GM12878 (cell line): Measurements from ENCODE around the gene ANKRD65. TPM values are rescaled to one million over a fixed set of nuclear protein-coding genes. Genes with fewer than 3 reads are reported as not detected.

Source experiments
- CBFB ChIP-seq: IDR thresholded peaks from 2 replicates; pipeline ENCODE4 v1.6.1; 2016; ENCODE audit warnings: antibody characterized with exemption, low read depth
- E2F8 ChIP-seq: fragments of 450-650 bp; IDR thresholded peaks from 2 replicates; pipeline ENCODE4 v1.6.1; 2018; ENCODE audit warnings: mild to moderate bottlenecking, low read depth, moderate library complexity; ENCODE audit not compliant: partially characterized antibody
- ELK1 ChIP-seq: IDR thresholded peaks from 2 replicates; pipeline ENCODE4 v1.6.1; 2012; ENCODE audit warnings: low read depth, low read length, improper control_type of control experiment
- NKRF ChIP-seq: fragments of 450-650 bp; conservative IDR thresholded peaks from 2 replicates; pipeline ENCODE4 v1.6.1; 2017; ENCODE audit warnings: mild to moderate bottlenecking, moderate library complexity
- NR2C1 ChIP-seq: fragments of 450-650 bp; IDR thresholded peaks from 2 replicates; pipeline ENCODE4 v1.6.1; 2017; ENCODE audit warnings: antibody characterized with exemption, mild to moderate bottlenecking, moderate library complexity
- SREBF2 ChIP-seq: IDR thresholded peaks from 2 replicates; pipeline ENCODE4 v1.6.1; 2012; ENCODE audit warnings: mild to moderate bottlenecking, low read length
- SRF ChIP-seq, 2 experiments: IDR thresholded peaks; 2 replicates each; pipeline ENCODE4 v1.6.1; 2011; ENCODE audit warnings: low read depth in 2 of 2, low read length in 2 of 2, mild to moderate bottlenecking in 1 of 2, moderate library complexity in 1 of 2
- SUPT20H ChIP-seq: IDR thresholded peaks from 2 replicates; pipeline ENCODE4 v1.6.1; 2011; ENCODE audit warnings: low read depth, mild to moderate bottlenecking, low read length, moderate library complexity, borderline replicate concordance; ENCODE audit not compliant: control insufficient read depth
- ZNF274 ChIP-seq: IDR thresholded peaks from one replicate; pipeline ENCODE4 v1.8.0; 2011; ENCODE audit not compliant: insufficient read length, insufficient read depth
- polyA plus RNA-seq, 11 experiments: library from polyadenylated mRNA; depleted of rRNA in 4 of 11; unstranded in 6 of 11; stranded (reverse) in 5 of 11; fragments of >200 nt; fragmentation: Nextera tagmentation in 4 of 11; fragmentation: Illumina TruSeq in 1 of 11; extraction: Ambion mirVana in 4 of 11; extraction: Trizol in 1 of 11; gene quantifications; 1 replicate in 1 of 11; 2 replicates in 10 of 11; pipeline versions ENCODE4 v1.2.1 to v1.2.3, GENCODE V29; 2011 to 2016; ENCODE audit warnings: inconsistent platforms in 2 of 11, missing spikeins in 2 of 11, low read depth in 1 of 11
- total RNA-seq, 4 experiments: library from RNA; depleted of rRNA in 3 of 4; stranded (reverse); fragments of >200 nt in 3 of 4; fragmentation: Illumina TruSeq in 1 of 4; extraction: Trizol in 1 of 4; gene quantifications; 2 replicates each; pipeline versions ENCODE4 v1.2.1 to v1.2.3, GENCODE V29; 2013 to 2021

Gene ANKRD65
- total and polyA plus RNA-seq, 10 of the 15 experiments (the other 5 are each of a cell fraction or from before 2014, with no cell fraction given) = 0.05 to 2.8 (median 0.37) TPM

DNA sequence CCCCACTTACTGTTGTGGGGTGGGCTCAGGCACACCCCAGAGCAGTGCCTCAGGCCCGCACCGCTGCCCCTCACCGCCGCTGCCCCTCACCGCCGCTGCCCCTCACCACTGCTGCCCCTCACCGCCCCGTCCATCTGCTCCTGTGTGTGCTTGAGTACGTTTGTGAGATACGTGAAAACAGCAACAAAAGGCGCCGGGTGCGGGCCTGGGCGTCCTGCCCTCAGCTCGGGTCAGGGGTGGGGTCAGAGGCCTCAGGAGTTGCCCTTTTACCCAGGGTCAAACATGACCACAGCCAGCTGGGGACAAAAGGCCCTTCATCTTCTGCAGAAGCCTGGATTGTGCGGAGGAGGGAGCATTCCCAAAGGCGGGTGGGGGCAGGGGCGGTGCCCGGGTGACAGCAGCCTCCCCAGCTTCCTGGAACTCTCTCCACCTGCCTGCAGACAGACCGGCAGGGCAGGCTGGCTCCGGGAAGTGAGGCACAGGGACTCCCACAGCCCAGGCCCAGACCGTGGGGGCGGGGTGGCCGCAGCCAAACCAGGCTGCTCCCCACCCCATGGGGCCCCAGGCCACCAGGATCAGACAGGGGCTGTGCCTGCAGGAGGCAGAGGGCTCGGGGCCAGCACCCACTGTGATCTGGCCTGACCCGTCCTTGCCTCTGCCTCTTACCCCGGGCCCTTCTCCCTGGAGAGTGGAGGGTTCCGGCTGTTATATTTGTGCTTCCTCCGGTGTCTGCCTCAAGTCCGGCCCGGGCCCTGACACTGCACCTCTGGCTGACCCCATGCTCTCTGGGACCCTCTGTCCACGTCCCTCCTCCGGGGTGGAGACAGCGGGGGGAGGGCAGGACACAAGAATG is 12.1 kb upstream of the ANKRD65 start (continued):
- TF ChIP-seq E2F8 (no peak), SUPT20H (no peak), ZNF274 (no peak), SRF (IDR thresholded peaks at IDR 0.05; ENCODE audit: low read depth in 2 of 2, low read length in 2 of 2) (no peak), NR2C1 (no peak), SREBF2 (no peak), ELK1 (no peak), CBFB (no peak), NKRF (no peak)
